ENCODE results near the gene GNPTAB.

- TF ChIP-seq CTCF (IDR thresholded peaks at IDR 0.05) = no peak
- no peak for TF ChIP-seq EZH2 (IDR thresholded peaks at IDR 0.05; ENCODE audit: borderline replicate concordance, insufficient read depth, low read depth, low read length, poor library complexity, severe bottlenecking)
Observed at GRCh38 chr12:101863981-101864380, 33.2 kb upstream of the GNPTAB start.
